Skeletal muscle satellite cell (primary cell): ENCODE data around the gene PBX2. TPM values are rescaled to one million over a fixed set of nuclear protein-coding genes. Genes with fewer than 3 reads are reported as not detected.

Source experiments
- H3K27me3 ChIP-seq: 2 replicates; pipeline ENCODE4 v1.7.0; 2013; ENCODE audit warnings: low read length; ENCODE audit not compliant: control insufficient read depth, insufficient read depth
- H3K36me3 ChIP-seq: 2 replicates; pipeline ENCODE4 v1.7.0; 2013; ENCODE audit warnings: mild to moderate bottlenecking, control low read depth, low read length; ENCODE audit not compliant: insufficient read depth
- H3K4me1 ChIP-seq: 2 replicates; pipeline ENCODE4 v1.7.0; 2013; ENCODE audit warnings: low read length; ENCODE audit not compliant: control insufficient read depth, insufficient read depth
- H3K4me2 ChIP-seq: 2 replicates; pipeline ENCODE4 v1.7.0; 2013; ENCODE audit warnings: mild to moderate bottlenecking, low read length
- H3K4me3 ChIP-seq: 2 replicates; pipeline ENCODE4 v1.7.0; 2013; ENCODE audit warnings: low read length
- H3K9ac ChIP-seq: 2 replicates; pipeline ENCODE4 v1.7.0; 2013; ENCODE audit warnings: mild to moderate bottlenecking, low read depth, low read length, moderate library complexity
- H3K9me3 ChIP-seq: replicated peaks from 2 replicates; pipeline ENCODE4 v1.7.0; 2013; ENCODE audit warnings: mild to moderate bottlenecking, control low read depth, low read length
- small RNA-seq: library from RNA; depleted of rRNA; stranded (forward); fragments of <200 nt; gene quantifications from one replicate; pipeline ENCODE3, GENCODE V24; 2012

Gene PBX2

GRCh38 chr6:32137454-32137853, 52.5 kb downstream of the PBX2 start:
- Histone ChIP-seq H3K27me3 (peaks cover 28% of the 10 kb centered on the region), H3K4me1 (no peaks in the 10 kb centered on the region), H3K9ac (no peak overlapping the region), H3K4me2 (no peak overlapping the region), H3K9me3 (no peaks in the 10 kb centered on the region), H3K4me3 (no peak overlapping the region), H3K36me3 (no peaks in the 10 kb centered on the region)

Small RNA genes within 50 kb of the gene (small RNA-seq; reads per million reads assigned to genes)
- gene AL662884.1 (not detected), gene MIR6833 (not detected)
